ENCODE results near the gene PPP1R16B.
"Not testable (repeated sequence)": the region's sequence is repeated elsewhere in the genome, so short reads cannot be mapped to it uniquely, and the experiment has no call there.

PPP1R16B gene

DNA sequence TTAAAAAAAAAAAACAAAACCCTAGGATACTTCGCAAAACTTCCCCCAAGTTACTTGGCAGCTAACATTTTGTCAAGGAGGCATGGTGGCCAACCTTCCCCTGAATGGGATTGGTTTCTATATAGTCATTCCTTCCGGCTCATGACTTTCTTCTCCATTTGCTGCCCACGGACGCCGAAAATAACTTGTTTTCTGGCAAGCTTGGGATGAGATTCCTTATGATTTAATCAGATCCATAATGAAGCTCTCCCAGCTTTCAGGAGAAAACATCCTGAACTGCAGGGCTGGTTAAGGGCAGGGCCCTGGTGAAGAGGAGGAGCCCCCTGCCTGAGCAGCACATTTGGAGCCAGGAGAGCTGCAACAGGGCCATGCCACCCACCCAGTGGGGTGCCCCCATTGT is 49.9 kb downstream of the PPP1R16B start:
- no peak for DNase-seq

DNA sequence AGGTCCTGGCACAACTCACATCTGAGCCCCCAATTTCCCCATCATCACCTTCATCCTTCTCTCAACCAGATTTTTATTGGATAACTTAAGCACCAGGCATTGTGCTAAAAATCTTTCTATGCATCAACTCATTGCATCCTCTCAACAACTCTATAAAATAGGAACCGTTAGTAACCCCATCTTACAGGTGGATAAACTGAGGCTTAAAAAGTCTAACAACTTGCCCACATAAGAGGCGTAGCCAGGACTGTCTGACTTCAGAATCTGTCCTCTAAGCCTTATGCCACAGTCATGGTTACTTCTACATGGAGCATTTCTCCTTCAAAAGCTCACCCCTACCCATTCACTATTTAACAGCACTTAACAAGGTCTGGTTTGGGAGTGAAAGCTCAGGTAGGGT is 51.1 kb downstream of the PPP1R16B start:
- DNase-seq = no peak

DNA sequence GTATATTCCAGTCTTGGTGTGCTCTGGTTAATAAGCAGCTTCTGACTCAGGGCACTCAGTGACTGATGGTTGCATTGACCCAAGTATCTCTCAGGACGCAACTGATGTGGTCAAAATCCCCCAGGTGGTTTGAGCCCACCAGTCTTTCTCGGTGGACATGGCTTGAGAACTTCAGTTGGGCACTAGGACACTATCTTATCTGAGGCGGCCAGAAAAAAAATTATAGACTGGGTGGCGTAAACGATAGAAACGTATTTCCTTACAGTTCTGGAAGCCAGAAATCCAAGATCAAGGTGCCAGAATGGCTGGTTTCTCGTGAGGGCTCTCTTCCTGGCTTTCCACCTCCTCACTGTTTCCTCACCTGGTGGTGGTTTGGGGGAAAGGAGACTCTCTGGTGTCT is 52.2 kb downstream of the PPP1R16B start:
- DNase-seq = no peak

GRCh38 chr20:38859070-38859690 is 53.7 kb downstream of the PPP1R16B start:
- DNase-seq = no peak

DNA sequence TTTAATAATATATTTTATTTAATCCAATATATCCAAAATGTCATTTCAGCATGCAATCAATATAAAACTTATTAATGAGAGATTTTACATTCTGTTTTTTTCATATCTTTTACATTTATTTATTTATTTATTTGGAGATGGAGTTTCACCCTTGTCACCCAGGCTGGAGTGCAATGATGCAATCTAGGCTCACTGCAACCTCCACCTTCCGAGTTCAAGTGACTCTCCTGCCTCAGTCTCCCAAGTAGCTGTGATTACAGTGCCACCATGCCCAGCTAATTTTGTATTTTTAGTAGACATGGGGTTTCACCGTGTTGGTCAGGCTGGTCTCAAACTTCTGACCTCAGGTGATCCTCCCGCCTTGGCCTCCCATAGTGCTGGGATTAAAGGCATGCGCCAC is 54.4 kb downstream of the PPP1R16B start:
- not testable (repeated sequence) for DNase-seq

- no peak for DNase-seq
These were observed 55.5 kb downstream of the PPP1R16B start for GRCh38 chr20:38861071-38861401.

GRCh38 chr20:38862226-38862625 is 56.7 kb downstream of the PPP1R16B start:
- DNase-seq = no peak

DNA sequence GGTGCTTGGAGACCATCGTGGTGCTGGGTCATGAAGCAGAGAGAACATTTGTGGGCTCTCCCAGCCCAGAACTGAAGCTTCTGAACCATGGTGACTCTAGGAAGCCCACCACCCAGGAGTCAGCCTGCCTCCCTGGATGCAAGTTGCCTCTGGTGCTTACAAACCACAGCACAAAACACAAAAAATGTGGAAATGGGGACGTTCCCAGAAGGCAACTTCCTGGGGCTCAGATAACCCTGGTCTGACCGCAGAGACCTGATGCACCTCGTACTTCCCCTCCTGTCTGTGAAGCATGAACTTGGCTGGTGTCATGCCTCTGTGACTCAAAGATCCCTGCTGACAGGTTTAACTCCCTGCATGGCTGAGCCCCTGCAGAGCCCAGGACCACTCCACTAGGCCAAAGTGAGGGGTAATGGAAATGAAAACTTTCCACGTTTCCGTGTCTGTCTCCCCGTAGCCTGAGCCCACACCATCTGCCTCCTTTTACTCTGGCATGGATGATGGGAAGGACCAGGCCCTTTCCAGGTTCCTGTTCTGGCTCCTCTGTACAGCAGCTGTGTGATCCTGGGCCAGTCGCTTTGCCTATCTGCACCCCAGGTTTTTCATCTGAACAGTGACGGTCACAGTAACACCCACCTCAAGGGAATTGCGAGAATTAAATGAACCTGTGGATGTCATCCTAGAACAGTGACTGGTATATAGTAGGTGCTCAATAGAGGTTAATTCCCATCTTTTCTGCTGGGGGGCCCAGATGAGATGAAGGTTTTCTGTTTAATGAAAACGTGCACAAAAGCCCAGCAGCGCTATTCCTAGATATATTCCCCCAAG is 57.7 kb downstream of the PPP1R16B start:
- DNase-seq = peak; percentile 56

- no peak for DNase-seq
These were observed 59.2 kb downstream of the PPP1R16B start for GRCh38 chr20:38864662-38865061.

DNA sequence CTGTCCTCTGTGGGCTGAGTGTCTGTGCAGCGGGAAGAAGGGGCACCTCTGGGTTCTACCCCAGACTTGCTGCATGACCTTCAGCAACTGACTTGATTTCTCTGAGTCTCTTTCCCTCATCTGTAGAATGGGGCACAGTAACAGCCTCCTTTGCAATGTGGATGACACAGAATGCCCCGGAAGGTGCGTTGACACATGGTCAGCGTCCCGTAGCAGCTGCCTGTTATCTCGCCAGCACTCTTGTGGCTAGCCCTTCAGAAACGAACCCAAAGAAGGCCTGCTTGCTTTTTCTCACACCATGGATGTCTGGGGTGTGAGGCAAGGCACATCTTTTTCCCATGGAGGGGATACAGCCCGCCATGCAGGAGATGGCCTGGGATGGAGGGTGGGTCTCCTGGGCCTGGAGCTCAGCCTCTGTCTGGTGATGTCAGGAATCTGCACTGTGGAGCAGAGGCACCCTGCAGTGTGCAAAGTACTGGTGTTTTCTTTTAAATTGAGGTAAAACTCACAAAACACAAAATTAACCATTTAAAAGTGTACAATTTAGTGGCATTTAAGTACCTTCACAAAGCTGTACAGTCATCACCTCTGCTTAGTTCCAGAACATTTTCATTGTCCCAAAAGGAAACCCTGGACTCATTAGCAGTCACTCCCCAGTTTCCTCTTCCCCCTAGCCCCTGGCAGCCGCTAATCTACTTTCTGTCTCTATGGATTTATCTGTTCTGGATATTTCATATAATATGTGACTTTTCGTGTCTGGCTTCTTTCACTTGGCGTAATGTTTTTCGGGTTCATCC is 61.0 kb downstream of the PPP1R16B start:
- no peak for DNase-seq

DNA sequence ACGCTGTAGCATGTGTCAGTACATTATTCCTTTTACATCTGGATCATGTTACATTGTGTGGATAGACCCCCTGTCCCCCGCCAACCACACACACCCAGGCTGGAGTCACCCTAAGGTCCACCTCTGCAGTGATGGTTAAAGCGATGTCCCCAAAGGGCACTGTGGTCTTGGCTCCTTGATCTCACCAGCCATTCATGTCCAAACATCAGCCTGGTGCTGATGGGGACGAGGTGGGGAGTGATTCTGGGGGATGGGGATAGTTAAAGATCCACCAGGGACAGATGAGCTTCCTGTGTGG is 61.5 kb downstream of the PPP1R16B start:
- DNase-seq = no peak

DNA sequence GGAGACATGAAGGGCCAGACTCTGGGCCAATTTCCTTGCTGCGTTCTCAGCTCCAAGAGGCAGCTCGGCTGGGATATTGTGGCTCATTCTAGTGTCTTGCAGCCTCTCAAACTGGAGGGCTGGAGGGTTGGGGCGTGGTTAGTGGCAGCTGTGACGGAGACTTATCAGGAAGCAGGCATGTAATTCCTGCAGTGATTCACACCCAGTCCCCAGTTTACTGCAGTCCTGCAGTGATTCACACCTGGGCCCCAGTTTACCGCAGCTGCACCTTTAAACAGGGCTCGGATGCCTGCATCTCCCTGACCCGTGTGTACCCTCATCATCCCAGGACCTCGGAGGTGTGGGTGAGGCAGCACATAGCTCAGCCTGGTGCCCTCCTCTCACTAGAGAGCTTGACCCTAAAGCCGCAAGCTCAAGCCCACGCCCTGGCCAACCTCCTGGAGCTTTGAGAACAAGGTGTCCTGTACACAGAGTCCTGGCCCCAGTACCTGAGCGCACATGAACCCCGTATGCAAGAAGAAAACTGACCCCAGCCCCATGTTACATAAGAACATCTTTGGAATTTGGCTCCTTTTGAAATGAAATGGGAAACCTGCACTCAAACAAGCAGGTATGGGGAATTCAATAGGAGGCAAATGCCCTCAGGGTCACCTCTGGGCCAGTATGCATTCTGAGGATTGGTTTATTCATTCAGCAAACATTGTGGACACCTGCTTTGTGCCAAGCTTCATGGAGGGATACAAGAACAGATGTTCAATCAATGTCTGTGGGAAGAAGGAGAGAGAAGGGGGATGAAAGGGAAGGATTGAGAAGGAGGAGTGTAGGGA is 65.4 kb downstream of the PPP1R16B start:
- peak; percentile 72 for DNase-seq

DNA sequence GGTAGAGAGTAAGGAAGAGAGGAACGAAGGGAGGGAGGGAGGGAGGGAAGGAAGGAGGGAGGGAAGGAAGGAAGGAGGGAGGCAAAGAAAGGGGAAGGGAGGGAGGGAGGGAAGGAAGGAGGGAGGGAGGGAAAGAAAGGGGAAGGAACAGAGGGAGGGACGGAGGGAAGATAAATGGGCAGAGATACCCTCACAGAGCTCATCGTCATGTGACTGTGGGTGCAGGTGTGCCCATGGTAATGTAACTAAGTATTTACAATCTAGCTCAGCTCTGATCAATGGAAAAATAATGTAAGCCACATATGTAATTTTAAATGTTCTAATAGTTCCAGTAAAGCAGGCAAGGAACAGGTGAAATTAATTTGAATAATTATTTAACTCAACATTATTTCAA is 66.1 kb downstream of the PPP1R16B start:
- DNase-seq = no peak

DNA sequence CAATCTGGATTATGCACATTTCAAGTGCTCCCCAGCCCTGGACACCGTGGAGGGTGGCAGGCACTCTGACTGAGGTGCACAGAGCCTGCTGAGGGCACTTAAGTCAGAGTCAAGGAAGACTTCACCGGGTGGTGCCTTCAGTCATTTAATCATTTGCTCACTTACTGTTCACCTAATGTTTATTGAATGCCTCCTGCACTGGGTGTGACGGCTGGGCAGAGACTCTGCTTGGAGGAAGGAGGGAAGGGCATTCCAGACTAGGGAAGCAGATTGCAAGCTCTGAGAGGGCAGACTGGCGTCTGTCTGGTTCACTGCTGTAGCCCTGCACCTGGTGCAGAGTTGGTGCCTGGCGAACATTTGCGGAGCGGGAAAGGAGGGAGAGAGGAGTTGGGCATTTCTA is 66.5 kb downstream of the PPP1R16B start:
- DNase-seq = no peak

- DNase-seq = no peak
These were observed 67.1 kb downstream of the PPP1R16B start for GRCh38 chr20:38872491-38873049.

GRCh38 chr20:38873050-38873581 is 67.6 kb downstream of the PPP1R16B start:
- peak; percentile 91 for DNase-seq

- DNase-seq = no peak
These were observed 69.1 kb downstream of the PPP1R16B start for GRCh38 chr20:38874460-38875174.

DNA sequence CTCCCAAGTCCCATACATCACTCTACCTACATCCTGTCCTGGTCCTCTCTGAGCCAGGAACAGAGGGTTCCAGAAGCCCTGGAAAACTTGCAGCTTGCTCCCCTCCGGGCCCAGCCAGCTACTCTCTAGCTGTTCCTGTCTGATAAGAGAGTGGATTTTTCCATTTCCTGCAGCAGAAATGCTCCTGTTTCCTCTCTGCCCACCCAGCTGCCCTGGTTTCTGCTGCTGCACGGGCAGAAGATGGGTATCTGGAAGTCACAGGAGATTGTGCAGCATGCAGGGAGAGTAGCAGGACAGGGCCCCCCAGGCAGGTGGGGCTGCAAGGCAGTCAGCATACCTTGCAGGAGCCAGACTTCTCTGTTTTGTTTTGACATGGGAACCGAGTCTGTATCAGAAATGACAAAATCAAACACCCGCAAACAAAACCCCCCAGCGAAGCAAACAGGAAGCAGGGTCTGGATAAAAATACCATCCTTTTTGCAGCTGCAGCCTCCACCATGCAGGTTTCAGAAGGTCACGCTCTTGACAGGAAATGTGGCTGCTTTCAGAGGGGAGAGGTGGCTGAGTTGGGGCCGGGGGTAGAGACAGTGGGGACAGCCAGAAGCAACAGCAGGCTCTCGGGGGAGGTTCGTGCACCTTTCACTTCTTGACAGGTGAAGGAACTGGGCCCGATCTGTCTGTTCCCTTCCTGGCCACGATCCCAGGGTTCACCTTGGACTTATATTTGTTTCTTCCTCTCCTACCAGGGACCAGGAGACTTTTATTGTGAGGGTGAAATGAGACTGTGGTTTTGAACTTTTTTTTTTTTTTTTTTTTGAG is 69.9 kb downstream of the PPP1R16B start:
- peak; percentile 35 for DNase-seq

DNA sequence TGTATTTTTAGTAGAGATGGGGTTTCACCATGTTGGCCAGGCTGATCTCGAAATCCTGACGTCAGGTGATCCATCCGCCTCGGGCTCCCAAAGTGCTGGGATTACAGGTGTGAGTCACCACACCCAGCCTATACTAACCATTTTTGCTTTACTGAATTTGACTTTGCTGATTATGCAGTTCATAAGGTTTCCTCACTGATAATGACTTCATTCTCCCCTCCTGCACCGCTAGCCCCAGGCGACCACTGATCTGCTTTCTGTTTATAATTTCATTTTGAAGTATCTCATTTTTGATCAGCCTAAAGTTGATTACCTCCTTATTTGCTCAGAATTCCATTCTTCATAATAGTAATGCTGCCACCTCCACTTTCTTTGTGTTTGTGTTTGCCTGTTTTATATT is 72.0 kb downstream of the PPP1R16B start:
- DNase-seq = no peak

GRCh38 chr20:38878866-38879265 is 73.4 kb downstream of the PPP1R16B start:
- no peak for DNase-seq

Measured in stimulated activated CD4-positive, alpha-beta T cell treated with anti-CD3 and anti-CD28 coated beads, Interleukin-1b, Interleukin-23, amount 100 ng/mL, for 48 hours (primary cell).